Activated T-cell treated with anti-CD3 and anti-CD28 coated beads for 48 hours (primary cell): ENCODE results near the gene ASCL1.

Source experiments
- DNase-seq: peaks from one replicate; pipeline ENCODE4 v3.0.0-alpha.2; 2020; ENCODE audit warnings: low read depth

Gene ASCL1

GRCh38 chr12:102977945-102978706 is 20.7 kb downstream of the ASCL1 start:
- DNase-seq = no peak

DNA sequence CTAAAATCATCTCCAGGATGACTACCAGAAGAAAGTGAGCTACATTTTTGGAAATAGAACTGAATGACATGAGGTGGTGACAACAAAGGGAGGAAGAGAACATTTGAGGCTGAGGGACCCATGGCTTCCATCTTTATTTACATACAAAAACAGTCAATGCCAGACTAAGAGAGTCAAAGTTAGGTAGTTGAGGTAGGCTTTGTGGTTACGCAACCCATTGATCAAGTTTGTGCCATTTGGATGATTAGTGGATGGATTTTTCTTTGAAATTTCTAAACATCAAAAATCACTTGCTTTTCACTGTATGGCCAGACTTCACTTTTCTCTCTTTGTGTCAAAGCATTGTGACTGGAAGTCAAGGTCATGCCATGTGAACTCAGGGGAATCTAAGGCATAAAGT is 22.9 kb downstream of the ASCL1 start:
- no peak for DNase-seq

- DNase-seq = no peak
Measured at GRCh38 chr12:102990419-102990818, 32.9 kb downstream of the ASCL1 start.

DNA sequence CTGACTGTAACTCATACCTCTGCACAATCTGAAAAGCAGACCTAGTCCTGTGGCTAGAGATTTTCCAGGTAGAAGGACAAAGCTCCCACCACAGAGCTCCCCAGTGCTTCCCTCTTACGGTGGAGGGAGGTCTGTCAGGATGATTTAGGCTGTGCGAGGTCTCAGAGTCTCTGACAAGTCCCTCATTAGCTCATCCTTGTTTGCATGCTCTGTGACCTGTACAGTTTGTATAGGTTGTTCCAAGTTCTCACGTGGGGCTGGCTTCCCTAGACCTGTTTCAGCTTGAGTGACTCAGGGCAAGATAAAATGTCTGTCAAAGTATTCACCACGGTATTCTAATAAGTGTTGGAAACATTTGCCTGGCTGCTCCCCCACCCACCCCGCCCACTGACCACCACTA is 34.8 kb downstream of the ASCL1 start:
- no peak for DNase-seq

GRCh38 chr12:102992720-102993119 is 35.2 kb downstream of the ASCL1 start:
- no peak for DNase-seq

DNA sequence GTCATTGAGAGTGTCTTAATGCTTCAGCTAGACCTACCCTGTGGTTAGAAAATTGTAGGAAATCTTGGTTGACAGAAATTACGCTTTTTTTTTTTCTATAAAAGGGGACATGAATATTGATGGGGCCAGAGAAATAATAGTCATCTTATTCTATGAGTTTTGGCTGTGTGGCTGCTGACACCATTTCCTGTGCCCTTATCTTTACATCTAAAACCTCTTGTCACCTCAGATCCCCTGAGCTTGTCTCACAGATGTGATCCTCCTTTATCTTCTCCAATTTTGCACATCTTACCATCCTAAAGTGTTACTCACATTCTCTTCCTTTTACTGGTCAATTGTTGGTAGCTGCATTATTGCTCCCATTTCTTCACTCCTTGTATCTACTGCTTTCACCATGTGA is 36.1 kb downstream of the ASCL1 start:
- no peak for DNase-seq

GRCh38 chr12:102995372-102995771 is 37.9 kb downstream of the ASCL1 start:
- no peak for DNase-seq
